A204.1 (cell line): ENCODE results near the gene MAZ.
"Not testable (repeated sequence)": the region's sequence is repeated elsewhere in the genome, so short reads cannot be mapped to it uniquely, and the experiment has no call there.

ENCODE experiments used
- FAIRE-seq: peaks from 2 replicates; lab custom pipeline; 2012; peaks lifted over from hg19 to GRCh38; lab: Jason Lieb, UNC

The MAZ gene

GRCh38 chr16:29825145-29826044 lies 19.1 kb downstream of the MAZ start:
- FAIRE-seq, result peak; percentile 54

- no peak for FAIRE-seq
These were observed 20.0 kb downstream of the MAZ start for GRCh38 chr16:29826342-29826695.

GRCh38 chr16:29830774-29831173 lies 24.4 kb downstream of the MAZ start:
- FAIRE-seq, result no peak

GRCh38 chr16:29831490-29831889 lies 25.2 kb downstream of the MAZ start:
- FAIRE-seq, result no peak

GRCh38 chr16:29833219-29833618 lies 26.9 kb downstream of the MAZ start:
- FAIRE-seq, result not testable (repeated sequence)

- no peak for FAIRE-seq
These were observed 27.8 kb downstream of the MAZ start for GRCh38 chr16:29834079-29834478.

- no peak for FAIRE-seq
These were observed 29.6 kb downstream of the MAZ start for GRCh38 chr16:29835926-29836325.

GRCh38 chr16:29836623-29837022 lies 30.3 kb downstream of the MAZ start:
- FAIRE-seq, result no peak

GRCh38 chr16:29837841-29838240 lies 31.5 kb downstream of the MAZ start:
- no peak for FAIRE-seq

- no peak for FAIRE-seq
These were observed 33.5 kb downstream of the MAZ start for GRCh38 chr16:29839822-29840221.

GRCh38 chr16:29840240-29840639 lies 33.9 kb downstream of the MAZ start:
- FAIRE-seq, result no peak

- FAIRE-seq, result no peak
These were observed 35.3 kb downstream of the MAZ start for GRCh38 chr16:29841631-29842030.

GRCh38 chr16:29842732-29843346 lies 36.5 kb downstream of the MAZ start:
- no peak for FAIRE-seq

- no peak for FAIRE-seq
These were observed 37.6 kb downstream of the MAZ start for GRCh38 chr16:29843931-29844330.

- no peak for FAIRE-seq
These were observed 38.4 kb downstream of the MAZ start for GRCh38 chr16:29844575-29845331.

- no peak for FAIRE-seq
These were observed 39.3 kb downstream of the MAZ start for GRCh38 chr16:29845656-29846055.

- FAIRE-seq, result no peak
These were observed 42.3 kb downstream of the MAZ start for GRCh38 chr16:29848420-29849297.

- FAIRE-seq, result no peak
These were observed 43.2 kb downstream of the MAZ start for GRCh38 chr16:29849505-29849904.

- no peak for FAIRE-seq
These were observed 44.7 kb downstream of the MAZ start for GRCh38 chr16:29850998-29851397.

GRCh38 chr16:29852654-29853053 lies 46.3 kb downstream of the MAZ start:
- no peak for FAIRE-seq

- no peak for FAIRE-seq
These were observed 48.3 kb downstream of the MAZ start for GRCh38 chr16:29854520-29855100.
